A673 (cell line): ENCODE data around the gene TMEM266.

Source experiments
- EZH2 ChIP-seq: fragments of 200-600 bp; sonication (generic); IDR thresholded peaks from 2 replicates; pipeline ENCODE4 v1.6.1; 2017; ENCODE audit warnings: borderline replicate concordance, low read depth, mild to moderate bottlenecking, mixed read lengths, antibody characterized with exemption, low read length; ENCODE audit not compliant: poor library complexity, severe bottlenecking
- TF ChIP-seq, protein P1 (sequence below): fragments of 300-800, 200-600 bp; sonication (generic); conservative IDR thresholded peaks from 2 replicates; pipeline ENCODE4 v1.5.1; 2017; ENCODE audit warnings: low read depth, mild to moderate bottlenecking, antibody characterized with exemption, low read length, moderate library complexity, mixed read lengths

DNA sequence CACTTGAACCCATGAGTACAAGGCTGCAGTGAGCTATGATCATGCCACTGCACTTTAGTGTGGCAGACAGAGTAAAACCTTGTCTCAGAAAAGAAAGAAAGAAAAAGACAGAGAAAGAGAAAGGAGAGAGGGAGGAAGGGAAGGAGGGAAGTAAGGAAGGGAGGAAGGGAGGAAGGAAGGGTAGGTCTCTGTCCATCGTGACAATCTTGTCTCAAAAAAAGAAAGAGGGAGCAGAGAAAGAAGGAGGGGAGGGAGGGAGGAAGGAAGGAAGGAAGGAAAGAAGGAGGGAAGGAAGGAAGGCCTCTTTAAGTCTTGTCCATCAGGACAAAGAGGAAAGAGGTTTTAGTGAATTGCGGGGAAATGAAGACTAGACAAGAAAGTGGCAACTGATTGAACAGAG, 129.3 kb downstream of the TMEM266 start:
- TF ChIP-seq, protein P1, sequence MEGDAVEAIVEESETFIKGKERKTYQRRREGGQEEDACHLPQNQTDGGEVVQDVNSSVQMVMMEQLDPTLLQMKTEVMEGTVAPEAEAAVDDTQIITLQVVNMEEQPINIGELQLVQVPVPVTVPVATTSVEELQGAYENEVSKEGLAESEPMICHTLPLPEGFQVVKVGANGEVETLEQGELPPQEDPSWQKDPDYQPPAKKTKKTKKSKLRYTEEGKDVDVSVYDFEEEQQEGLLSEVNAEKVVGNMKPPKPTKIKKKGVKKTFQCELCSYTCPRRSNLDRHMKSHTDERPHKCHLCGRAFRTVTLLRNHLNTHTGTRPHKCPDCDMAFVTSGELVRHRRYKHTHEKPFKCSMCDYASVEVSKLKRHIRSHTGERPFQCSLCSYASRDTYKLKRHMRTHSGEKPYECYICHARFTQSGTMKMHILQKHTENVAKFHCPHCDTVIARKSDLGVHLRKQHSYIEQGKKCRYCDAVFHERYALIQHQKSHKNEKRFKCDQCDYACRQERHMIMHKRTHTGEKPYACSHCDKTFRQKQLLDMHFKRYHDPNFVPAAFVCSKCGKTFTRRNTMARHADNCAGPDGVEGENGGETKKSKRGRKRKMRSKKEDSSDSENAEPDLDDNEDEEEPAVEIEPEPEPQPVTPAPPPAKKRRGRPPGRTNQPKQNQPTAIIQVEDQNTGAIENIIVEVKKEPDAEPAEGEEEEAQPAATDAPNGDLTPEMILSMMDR: no peak
- no peak for TF ChIP-seq EZH2
